HCT116 (cell line): Measurements from ENCODE around the gene HOXB13. TPM values are rescaled to one million over a fixed set of nuclear protein-coding genes. Genes with fewer than 3 reads are reported as not detected.

Source experiments
- ATAC-seq: fragments of 200-7000 bp; cut with Tn5 transposase; 2 replicates; pipeline ENCODE4 v1.9.1; 2020; ENCODE audit warnings: mild to moderate bottlenecking, moderate library complexity
- BruUV-seq: library from RNA; stranded (reverse); fragments of 400-500 nt; replicated peaks from 2 replicates; lab custom pipeline; 2021; lab: Mats Ljungman, UMichigan
- CTCF ChIA-PET: fragments of 300-600 bp; sonication (Branson Sonifier 250); formaldehyde crosslinking; loops from one replicate; lab custom pipeline; 2021; ENCODE audit warnings: antibody characterized with exemption; lab: Charles Lee
- POLR2A ChIA-PET: fragments of 300-600, 350-600 bp; sonication (Branson Sonifier 250); formaldehyde crosslinking; loops from one replicate; lab custom pipeline; 2021; ENCODE audit warnings: antibody characterized with exemption; lab: Charles Lee
- RAD21 ChIA-PET, 2 experiments: fragments of 300-600 bp; sonication (Branson Sonifier 250); formaldehyde crosslinking; loops; one replicate each; lab custom pipeline; 2023; ENCODE audit warnings: low total read pairs in 2 of 2; ENCODE audit not compliant: uncharacterized antibody in 2 of 2, unreplicated experiment in 2 of 2, low non-redundant PET in 1 of 2; lab: Charles Lee
- DNase-seq: peaks from one replicate; pipeline ENCODE4 v3.0.0-alpha.2; 2010; ENCODE audit warnings: low read depth, low spot score
- H2AFZ ChIP-seq: fragments of 200-600 bp; shearing (Covaris generic), sonication (generic); 2 replicates; pipeline ENCODE4 v1.6.1; 2017; ENCODE audit warnings: low read depth, mixed run types, mixed read lengths, antibody characterized with exemption, low read length; ENCODE audit not compliant: poor library complexity, severe bottlenecking
- H3K27ac ChIP-seq: 2 replicates; pipeline ENCODE4 v1.5.1; 2012; ENCODE audit warnings: low read depth, low read length
- H3K27me3 ChIP-seq: fragments of 200-600 bp; sonication (generic); 2 replicates; pipeline ENCODE4 v1.6.1; 2016; ENCODE audit warnings: mixed run types, low read length, mixed read lengths; ENCODE audit not compliant: insufficient read depth
- H3K36me3 ChIP-seq, 2 experiments: fragments of 200-500 bp in 1 of 2; fragments of 200-600 bp in 1 of 2; sonication (Bioruptor generic) in 1 of 2; sonication (generic) in 1 of 2; 2 replicates each; pipeline versions ENCODE4 v1.5.1 to v1.6.1; 2014 to 2016; ENCODE audit warnings: low read length in 2 of 2, inconsistent platforms in 1 of 2, mixed read lengths in 1 of 2, mixed run types in 1 of 2; ENCODE audit not compliant: insufficient read depth in 2 of 2, control insufficient read depth in 1 of 2
- H3K4me1 ChIP-seq, 2 experiments: fragments of 200-600 bp in 1 of 2; sonication (generic) in 1 of 2; 2 replicates each; pipeline versions ENCODE4 v1.5.1 to v1.6.1; 2012 to 2017; ENCODE audit warnings: low read length in 2 of 2, inconsistent platforms in 1 of 2, mild to moderate bottlenecking in 1 of 2, mixed read lengths in 1 of 2, mixed run types in 1 of 2, moderate library complexity in 1 of 2; ENCODE audit not compliant: insufficient read depth in 2 of 2, control insufficient read depth in 1 of 2
- H3K4me2 ChIP-seq: fragments of 200-600 bp; sonication (generic); 2 replicates; pipeline ENCODE4 v1.6.1; 2017; ENCODE audit warnings: mixed run types, low read length, mixed read lengths
- H3K4me3 ChIP-seq, 2 experiments: fragments of 200-600 bp in 1 of 2; sonication (generic) in 1 of 2; replicated peaks in 1 of 2; 2 replicates each; pipeline ENCODE4 v1.5.1; 2011 to 2016; ENCODE audit warnings: low read length in 2 of 2, control low read depth in 1 of 2, low read depth in 1 of 2, mild to moderate bottlenecking in 1 of 2, mixed read lengths in 1 of 2, mixed run types in 1 of 2
- H3K79me2 ChIP-seq: fragments of 200-600 bp; sonication (generic); 2 replicates; pipeline ENCODE4 v1.6.1; 2017; ENCODE audit warnings: mild to moderate bottlenecking, mixed run types, low read length, moderate library complexity, mixed read lengths; ENCODE audit not compliant: insufficient read depth
- H3K9ac ChIP-seq: fragments of 200-600 bp; sonication (generic); 2 replicates; pipeline ENCODE4 v1.6.1; 2016; ENCODE audit warnings: low read length, mixed read lengths
- H3K9me2 ChIP-seq: fragments of 200-600 bp; sonication (generic), shearing (Covaris generic); 2 replicates; pipeline ENCODE4 v1.6.1; 2017; ENCODE audit warnings: mixed run types, mild to moderate bottlenecking, moderate library complexity; ENCODE audit not compliant: insufficient read depth
- H3K9me3 ChIP-seq, 2 experiments: fragments of 200-500 bp in 1 of 2; fragments of 200-600 bp in 1 of 2; sonication (Bioruptor generic) in 1 of 2; sonication (generic) in 1 of 2; 2 replicates each; pipeline ENCODE4 v1.6.1; 2014 to 2017; ENCODE audit warnings: low read length in 2 of 2, mixed read lengths in 2 of 2, inconsistent platforms in 1 of 2, low read depth in 1 of 2, mild to moderate bottlenecking in 1 of 2, mixed run types in 1 of 2, moderate library complexity in 1 of 2; ENCODE audit not compliant: control insufficient read depth in 1 of 2, insufficient read depth in 1 of 2
- H4K20me1 ChIP-seq: fragments of 200-600 bp; sonication (generic), shearing (Covaris generic); 2 replicates; pipeline ENCODE4 v1.6.1; 2017; ENCODE audit warnings: mixed run types, mild to moderate bottlenecking, moderate library complexity; ENCODE audit not compliant: insufficient read depth
- CEBPB ChIP-seq: IDR thresholded peaks from 2 replicates; pipeline ENCODE4 v1.6.1; 2012; ENCODE audit warnings: low read depth
- ELF1 ChIP-seq: IDR thresholded peaks from 2 replicates; pipeline ENCODE4 v1.6.1; 2012; ENCODE audit warnings: low read depth, borderline replicate concordance
- EZH2 ChIP-seq: fragments of 200-600 bp; sonication (generic); IDR thresholded peaks from 2 replicates; pipeline ENCODE4 v1.6.1; 2017; ENCODE audit warnings: antibody characterized with exemption, mixed run types
- FOSL1 ChIP-seq: IDR thresholded peaks from 2 replicates; pipeline ENCODE4 v1.6.1; 2012; ENCODE audit warnings: low read depth
- POLR2A ChIP-seq: IDR thresholded peaks from 2 replicates; pipeline ENCODE4 v1.7.0; 2011; ENCODE audit warnings: borderline replicate concordance; ENCODE audit not compliant: insufficient read depth, insufficient read length; ENCODE audit errors: extremely low read depth
- POLR2AphosphoS5 ChIP-seq: IDR thresholded peaks from 2 replicates; pipeline ENCODE4 v1.6.1; 2011; ENCODE audit warnings: mild to moderate bottlenecking, low read depth, low read length, moderate library complexity
- SP1 ChIP-seq: IDR thresholded peaks from 2 replicates; pipeline ENCODE4 v1.6.1; 2012; ENCODE audit warnings: low read depth
- SRF ChIP-seq: IDR thresholded peaks from 2 replicates; pipeline ENCODE4 v1.6.1; 2012; ENCODE audit warnings: low read depth
- TCF7L2 ChIP-seq: IDR thresholded peaks from 2 replicates; pipeline ENCODE4 v1.7.0; 2011; ENCODE audit warnings: borderline replicate concordance, inconsistent platforms; ENCODE audit not compliant: insufficient read depth, insufficient read length; ENCODE audit errors: extremely low read depth
- ZNF274 ChIP-seq: fragments of 200-500 bp; sonication (Bioruptor generic); IDR thresholded peaks from 2 replicates; pipeline ENCODE4 v1.6.1; 2014; ENCODE audit warnings: mild to moderate bottlenecking, low read depth, low read length, inconsistent platforms
- intact Hi-C: fragments of 100-400 bp; cut with micrococcal nuclease; formaldehyde crosslinking; loops from 2 replicates; pipeline ENCODE4 v1.10.0; 2022
- total RNA-seq: library from RNA; stranded (reverse); gene quantifications from one replicate; pipeline ENCODE4 v1.2.1, GENCODE V29; 2021; ENCODE audit not compliant: unreplicated experiment
- TF ChIP-seq, protein P1 (sequence below): IDR thresholded peaks from 2 replicates; pipeline ENCODE4 v1.6.1; 2012; ENCODE audit warnings: low read depth
- TF ChIP-seq, protein P2 (sequence below): IDR thresholded peaks from 2 replicates; pipeline ENCODE4 v1.6.1; 2011; ENCODE audit warnings: mild to moderate bottlenecking, low read length, moderate library complexity; ENCODE audit not compliant: insufficient replicate concordance; ENCODE audit errors: extremely low read depth
- TF ChIP-seq, protein P3 (sequence below), 3 experiments: fragments of 200-600 bp in 1 of 3; sonication (generic) in 1 of 3; IDR thresholded peaks in 2 of 3; conservative IDR thresholded peaks in 1 of 3; 2 replicates each; pipeline ENCODE4 v1.5.1; 2012 to 2017; ENCODE audit warnings: low read depth in 2 of 3, low read length in 2 of 3, antibody characterized with exemption in 1 of 3, borderline replicate concordance in 1 of 3, control low read depth in 1 of 3, mild to moderate bottlenecking in 1 of 3, mixed read lengths in 1 of 3, mixed run types in 1 of 3, moderate library complexity in 1 of 3; ENCODE audit not compliant: insufficient read depth in 1 of 3
- TF ChIP-seq, protein P4 (sequence below): IDR thresholded peaks from 2 replicates; pipeline ENCODE4 v1.6.1; 2012

Gene HOXB13
- total RNA-seq, 1 experiment from 2014 or later, result 7.8 TPM

DNA sequence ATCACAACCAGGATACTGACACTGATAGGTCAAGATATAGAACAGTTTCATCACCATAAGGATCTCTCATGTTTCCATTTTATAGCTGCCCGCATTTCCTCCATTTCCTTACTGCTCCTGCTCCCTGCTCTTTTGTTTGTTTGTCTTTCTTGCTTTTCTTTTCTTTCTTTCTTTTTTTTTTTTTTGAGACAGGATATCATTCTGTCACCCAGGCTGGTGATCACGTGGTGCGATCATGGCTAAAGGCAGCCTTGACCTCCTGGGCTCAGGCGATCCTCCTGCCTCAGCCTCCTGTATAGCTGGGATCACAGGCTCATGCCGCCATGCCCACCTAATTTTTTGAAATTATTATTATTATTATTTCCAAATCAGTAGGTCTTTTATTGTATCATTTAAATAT, 37.9 kb downstream of the HOXB13 start:
- TF ChIP-seq, protein P1, sequence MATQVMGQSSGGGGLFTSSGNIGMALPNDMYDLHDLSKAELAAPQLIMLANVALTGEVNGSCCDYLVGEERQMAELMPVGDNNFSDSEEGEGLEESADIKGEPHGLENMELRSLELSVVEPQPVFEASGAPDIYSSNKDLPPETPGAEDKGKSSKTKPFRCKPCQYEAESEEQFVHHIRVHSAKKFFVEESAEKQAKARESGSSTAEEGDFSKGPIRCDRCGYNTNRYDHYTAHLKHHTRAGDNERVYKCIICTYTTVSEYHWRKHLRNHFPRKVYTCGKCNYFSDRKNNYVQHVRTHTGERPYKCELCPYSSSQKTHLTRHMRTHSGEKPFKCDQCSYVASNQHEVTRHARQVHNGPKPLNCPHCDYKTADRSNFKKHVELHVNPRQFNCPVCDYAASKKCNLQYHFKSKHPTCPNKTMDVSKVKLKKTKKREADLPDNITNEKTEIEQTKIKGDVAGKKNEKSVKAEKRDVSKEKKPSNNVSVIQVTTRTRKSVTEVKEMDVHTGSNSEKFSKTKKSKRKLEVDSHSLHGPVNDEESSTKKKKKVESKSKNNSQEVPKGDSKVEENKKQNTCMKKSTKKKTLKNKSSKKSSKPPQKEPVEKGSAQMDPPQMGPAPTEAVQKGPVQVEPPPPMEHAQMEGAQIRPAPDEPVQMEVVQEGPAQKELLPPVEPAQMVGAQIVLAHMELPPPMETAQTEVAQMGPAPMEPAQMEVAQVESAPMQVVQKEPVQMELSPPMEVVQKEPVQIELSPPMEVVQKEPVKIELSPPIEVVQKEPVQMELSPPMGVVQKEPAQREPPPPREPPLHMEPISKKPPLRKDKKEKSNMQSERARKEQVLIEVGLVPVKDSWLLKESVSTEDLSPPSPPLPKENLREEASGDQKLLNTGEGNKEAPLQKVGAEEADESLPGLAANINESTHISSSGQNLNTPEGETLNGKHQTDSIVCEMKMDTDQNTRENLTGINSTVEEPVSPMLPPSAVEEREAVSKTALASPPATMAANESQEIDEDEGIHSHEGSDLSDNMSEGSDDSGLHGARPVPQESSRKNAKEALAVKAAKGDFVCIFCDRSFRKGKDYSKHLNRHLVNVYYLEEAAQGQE, result no peak
- TF ChIP-seq FOSL1 (no peak), ZNF274 (no peak), SRF (no peak), POLR2AphosphoS5 (no peak), CEBPB (no peak), TCF7L2 (no peak), ELF1 (no peak), SP1 (no peak), EZH2 (no peak), POLR2A (no peak)
- TF ChIP-seq, protein P2, sequence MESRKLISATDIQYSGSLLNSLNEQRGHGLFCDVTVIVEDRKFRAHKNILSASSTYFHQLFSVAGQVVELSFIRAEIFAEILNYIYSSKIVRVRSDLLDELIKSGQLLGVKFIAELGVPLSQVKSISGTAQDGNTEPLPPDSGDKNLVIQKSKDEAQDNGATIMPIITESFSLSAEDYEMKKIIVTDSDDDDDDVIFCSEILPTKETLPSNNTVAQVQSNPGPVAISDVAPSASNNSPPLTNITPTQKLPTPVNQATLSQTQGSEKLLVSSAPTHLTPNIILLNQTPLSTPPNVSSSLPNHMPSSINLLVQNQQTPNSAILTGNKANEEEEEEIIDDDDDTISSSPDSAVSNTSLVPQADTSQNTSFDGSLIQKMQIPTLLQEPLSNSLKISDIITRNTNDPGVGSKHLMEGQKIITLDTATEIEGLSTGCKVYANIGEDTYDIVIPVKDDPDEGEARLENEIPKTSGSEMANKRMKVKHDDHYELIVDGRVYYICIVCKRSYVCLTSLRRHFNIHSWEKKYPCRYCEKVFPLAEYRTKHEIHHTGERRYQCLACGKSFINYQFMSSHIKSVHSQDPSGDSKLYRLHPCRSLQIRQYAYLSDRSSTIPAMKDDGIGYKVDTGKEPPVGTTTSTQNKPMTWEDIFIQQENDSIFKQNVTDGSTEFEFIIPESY, result no peak
- TF ChIP-seq, protein P3, sequence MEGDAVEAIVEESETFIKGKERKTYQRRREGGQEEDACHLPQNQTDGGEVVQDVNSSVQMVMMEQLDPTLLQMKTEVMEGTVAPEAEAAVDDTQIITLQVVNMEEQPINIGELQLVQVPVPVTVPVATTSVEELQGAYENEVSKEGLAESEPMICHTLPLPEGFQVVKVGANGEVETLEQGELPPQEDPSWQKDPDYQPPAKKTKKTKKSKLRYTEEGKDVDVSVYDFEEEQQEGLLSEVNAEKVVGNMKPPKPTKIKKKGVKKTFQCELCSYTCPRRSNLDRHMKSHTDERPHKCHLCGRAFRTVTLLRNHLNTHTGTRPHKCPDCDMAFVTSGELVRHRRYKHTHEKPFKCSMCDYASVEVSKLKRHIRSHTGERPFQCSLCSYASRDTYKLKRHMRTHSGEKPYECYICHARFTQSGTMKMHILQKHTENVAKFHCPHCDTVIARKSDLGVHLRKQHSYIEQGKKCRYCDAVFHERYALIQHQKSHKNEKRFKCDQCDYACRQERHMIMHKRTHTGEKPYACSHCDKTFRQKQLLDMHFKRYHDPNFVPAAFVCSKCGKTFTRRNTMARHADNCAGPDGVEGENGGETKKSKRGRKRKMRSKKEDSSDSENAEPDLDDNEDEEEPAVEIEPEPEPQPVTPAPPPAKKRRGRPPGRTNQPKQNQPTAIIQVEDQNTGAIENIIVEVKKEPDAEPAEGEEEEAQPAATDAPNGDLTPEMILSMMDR (IDR thresholded peaks at IDR 0.05 in 2 of 3, conservative IDR thresholded peaks at IDR 0.05 in 1 of 3; ENCODE audit: borderline replicate concordance in 1 of 3, insufficient read depth in 1 of 3, low read depth in 2 of 3, low read length in 2 of 3), result no peak
- TF ChIP-seq, protein P4, sequence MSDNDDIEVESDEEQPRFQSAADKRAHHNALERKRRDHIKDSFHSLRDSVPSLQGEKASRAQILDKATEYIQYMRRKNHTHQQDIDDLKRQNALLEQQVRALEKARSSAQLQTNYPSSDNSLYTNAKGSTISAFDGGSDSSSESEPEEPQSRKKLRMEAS, result no peak
- H3K9me3 ChIP-seq, result no peaks in the 10 kb centered on the region
- no peaks in the 10 kb centered on the region for H3K27me3 ChIP-seq
- intact Hi-C loops, result no loop called here
- ChIA-PET CTCF (interaction anchor here (1.3 kb wide), 1 partner anchor 12 kb away, joined by 5 read pairs; no protein-coding TSS in a partner anchor), POLR2A (no interaction called here), RAD21 (no interaction called here)
- H3K36me3 ChIP-seq, result no peaks in the 10 kb centered on the region
- H4K20me1 ChIP-seq, result no peaks in the 10 kb centered on the region
- H2AFZ ChIP-seq, result no peak overlapping the region
- BruUV-seq, result no TSS peak
- no peaks in the 10 kb centered on the region for H3K4me1 ChIP-seq
- ATAC-seq (no peak), DNase-seq (no peak)
- no peaks in the 10 kb centered on the region for H3K79me2 ChIP-seq
- H3K4me2 ChIP-seq, result no peak overlapping the region
- no peak overlapping the region for H3K4me3 ChIP-seq
- no peaks in the 10 kb centered on the region for H3K9me2 ChIP-seq
- no peak overlapping the region for H3K9ac ChIP-seq
- H3K27ac ChIP-seq, result no peak overlapping the region
